ENCODE data around the gene FGD3.
A peak's percentile ranks its signal among the peaks of the same experiment; 100 is the strongest.

Gene FGD3

DNA sequence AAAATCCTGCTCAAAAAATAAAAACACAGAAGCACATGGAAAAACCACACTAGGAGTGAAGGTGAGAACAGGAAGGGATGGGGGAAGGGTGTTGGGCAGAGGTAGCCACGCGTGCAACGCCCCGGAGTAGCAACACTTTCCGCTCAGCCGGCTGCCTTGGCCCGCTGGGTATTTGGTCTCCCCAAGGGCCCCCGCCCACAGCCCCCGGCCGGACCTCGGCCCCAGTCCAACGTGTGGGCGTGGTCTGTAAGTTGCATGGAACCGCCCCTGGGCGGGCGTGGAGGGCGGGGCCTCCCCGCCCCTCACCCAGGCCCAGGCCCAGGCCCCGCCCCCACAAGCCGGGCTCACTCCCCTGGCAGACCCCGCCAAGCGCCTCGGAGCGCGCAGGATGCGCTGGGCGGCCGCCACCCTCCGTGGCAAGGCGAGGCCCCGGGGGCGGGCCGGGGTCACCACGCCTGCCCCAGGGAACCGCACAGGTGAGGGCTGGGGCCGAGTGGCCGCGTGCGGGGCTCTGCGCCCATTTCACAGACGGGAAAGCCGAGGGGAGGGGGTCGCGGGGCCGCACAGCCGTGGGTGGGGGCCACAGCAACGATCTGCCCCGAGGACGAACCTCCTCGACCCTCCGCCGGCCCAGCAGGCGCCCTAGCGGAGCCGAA is 111.2 kb downstream of the FGD3 start, which contains the start of gene SUSD3:
SUSD3 (plus strand) TSS at position 347 of the 656 bp plus-strand sequence; CDS start at position 389, 42 bp downstream.
- DNase-seq: peak; percentile 87

DNA sequence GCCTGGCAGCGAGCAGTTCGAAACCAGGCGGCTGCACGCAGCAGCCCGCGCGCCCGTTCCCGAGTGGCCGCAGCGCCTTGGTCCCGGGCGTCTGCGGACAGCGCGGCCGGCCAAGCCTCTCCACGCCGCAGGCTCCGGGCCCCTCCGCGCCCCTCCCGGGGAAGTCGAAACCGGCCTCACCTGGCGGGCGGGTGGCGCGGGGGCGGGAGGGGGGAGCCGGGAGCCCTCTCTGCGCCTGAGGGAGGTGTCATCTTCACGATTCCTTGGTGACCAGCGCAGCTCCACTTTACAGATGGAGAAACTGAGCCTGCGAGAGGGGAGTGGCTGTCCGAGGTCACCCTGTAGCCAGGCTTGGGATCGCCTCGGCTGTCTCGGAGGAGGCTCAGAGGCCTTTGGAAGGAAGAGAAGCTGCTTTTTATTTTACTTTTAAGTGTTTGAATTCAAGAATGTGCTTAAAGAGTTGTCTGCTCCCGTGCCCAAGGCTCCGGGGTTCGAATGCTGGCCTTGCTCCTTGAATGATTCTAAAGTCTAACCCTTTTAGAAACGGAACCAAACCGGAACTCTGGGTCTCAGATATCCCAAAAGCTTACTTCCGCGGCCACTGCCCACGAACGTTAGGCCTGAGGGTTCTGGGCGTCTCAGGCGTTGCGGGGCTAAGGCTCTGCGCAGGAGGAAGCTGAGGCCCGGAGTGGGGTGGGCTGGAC is 111.8 kb downstream of the FGD3 start:
- peak; percentile 77 for DNase-seq

GRCh38 chr9:93059715-93060578 is 112.6 kb downstream of the FGD3 start:
- peak; percentile 69 for DNase-seq

- DNase-seq: peak; percentile 66
These were observed 113.5 kb downstream of the FGD3 start for GRCh38 chr9:93060746-93061259.

DNA sequence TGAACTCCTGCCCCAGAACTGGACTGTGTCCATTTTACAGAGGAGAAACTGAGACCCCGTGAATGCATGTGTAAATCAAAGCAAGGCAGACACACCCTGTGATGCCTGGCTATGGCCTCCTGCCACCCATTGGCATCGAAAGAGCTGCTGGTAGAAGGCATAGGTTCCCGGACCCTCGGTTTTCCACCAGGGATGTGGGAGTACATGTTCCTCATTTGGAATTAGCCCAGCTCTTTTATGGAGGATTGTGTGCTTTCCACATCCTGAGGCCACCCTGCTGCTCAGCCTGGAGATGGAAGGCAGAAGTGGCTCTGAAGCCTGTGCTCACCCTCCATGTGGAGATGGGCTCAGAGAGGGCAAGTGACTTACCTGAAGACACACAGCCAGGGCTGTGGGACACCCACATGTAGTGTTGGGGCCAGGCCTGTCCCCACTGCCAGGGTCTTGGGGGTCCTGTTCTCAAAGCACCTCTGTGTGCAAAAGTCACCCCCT is 114.0 kb downstream of the FGD3 start:
- peak; percentile 66 for DNase-seq

- peak; percentile 67 for DNase-seq
These were observed 114.8 kb downstream of the FGD3 start for GRCh38 chr9:93061791-93062763.

- peak; percentile 90 for DNase-seq
These were observed 117.2 kb downstream of the FGD3 start for GRCh38 chr9:93064392-93065134.

GRCh38 chr9:93065135-93065720 is 117.9 kb downstream of the FGD3 start:
- DNase-seq: no peak

- no peak for DNase-seq
These were observed 119.8 kb downstream of the FGD3 start for GRCh38 chr9:93066978-93067603.

GRCh38 chr9:93068956-93069355 is 121.6 kb downstream of the FGD3 start:
- DNase-seq: no peak

DNA sequence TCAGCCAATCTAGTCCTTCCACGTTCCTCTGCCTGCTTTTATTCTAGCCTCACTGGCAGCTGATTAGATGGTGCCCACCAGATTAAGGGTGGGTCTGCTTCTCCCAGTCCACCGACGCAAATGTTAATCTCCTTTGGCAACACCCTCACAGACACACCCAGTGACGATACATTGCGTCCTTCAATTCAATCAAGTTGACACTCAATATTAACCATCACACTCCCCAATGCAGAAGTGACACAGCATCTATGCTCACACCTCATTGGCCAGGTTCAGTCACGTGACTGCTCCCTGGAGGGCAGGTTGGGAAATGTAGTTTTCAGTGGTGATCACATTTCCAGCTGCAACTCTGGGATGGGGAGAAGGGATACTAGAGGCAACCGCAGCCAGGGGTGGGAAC is 124.1 kb downstream of the FGD3 start:
- DNase-seq: no peak

GRCh38 chr9:93072383-93072795 is 125.1 kb downstream of the FGD3 start:
- peak; percentile 76 for DNase-seq

GRCh38 chr9:93076101-93076791 is 128.9 kb downstream of the FGD3 start:
- DNase-seq: no peak

DNA sequence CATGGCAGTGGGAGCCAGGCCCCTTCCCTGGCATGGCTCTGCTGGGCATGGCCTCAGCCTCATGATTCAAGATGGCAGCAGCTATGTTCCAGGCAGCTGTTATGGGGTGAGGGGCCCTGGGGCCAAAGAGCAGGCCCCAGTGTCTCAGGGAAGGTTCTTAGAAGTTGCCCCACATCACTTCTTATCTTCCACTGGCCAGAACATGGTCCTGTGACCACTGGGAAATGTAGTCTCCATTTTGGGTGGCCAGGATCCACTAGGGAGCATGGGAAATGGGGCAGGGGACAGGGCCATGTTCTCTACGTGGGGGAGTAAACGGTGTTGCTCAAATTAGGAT is 129.4 kb downstream of the FGD3 start:
- no peak for DNase-seq

DNA sequence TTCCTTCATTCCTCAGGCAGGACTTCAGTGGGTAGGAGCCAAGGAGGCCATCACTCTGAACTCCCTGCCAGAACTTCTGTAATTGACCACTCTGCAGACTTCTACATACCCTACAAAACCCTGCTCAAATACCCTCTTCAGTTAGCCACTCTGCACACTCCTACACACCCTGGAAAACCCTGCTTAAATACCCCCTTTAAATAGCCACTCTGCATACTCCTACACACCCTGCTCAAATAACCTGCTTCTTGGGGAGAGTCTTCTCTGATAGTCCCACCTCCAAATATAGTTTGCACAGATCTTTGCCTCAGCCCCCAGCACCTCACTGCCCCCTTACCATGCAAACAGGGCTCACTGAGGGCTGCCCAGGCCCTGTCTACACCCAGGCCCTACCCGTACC is 130.0 kb downstream of the FGD3 start:
- no peak for DNase-seq

DNA sequence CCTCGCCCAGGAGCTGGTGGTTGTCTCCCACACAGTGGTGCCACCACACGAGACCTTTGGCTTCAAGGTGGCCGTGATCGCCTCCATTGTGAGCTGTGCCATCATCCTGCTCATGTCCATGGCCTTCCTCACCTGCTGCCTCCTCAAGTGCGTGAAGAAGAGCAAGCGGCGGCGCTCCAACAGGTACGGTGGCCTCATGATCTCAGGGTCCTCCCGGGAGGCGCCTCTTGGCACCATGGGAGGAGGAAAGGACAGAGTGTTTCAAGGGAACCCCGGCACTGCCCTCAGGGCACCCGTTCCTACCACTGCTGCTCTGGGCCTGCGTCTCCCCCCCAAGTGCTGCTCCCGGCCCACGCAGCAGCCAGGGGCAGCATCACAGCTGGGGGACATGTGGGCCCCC is 130.5 kb downstream of the FGD3 start:
- no peak for DNase-seq

GRCh38 chr9:93079371-93079770 is 132.0 kb downstream of the FGD3 start:
- no peak for DNase-seq

- DNase-seq: peak; percentile 54
These were observed 133.1 kb downstream of the FGD3 start for GRCh38 chr9:93080406-93080805.

- DNase-seq: peak; percentile 17
These were observed 133.8 kb downstream of the FGD3 start for GRCh38 chr9:93081081-93081529.

DNA sequence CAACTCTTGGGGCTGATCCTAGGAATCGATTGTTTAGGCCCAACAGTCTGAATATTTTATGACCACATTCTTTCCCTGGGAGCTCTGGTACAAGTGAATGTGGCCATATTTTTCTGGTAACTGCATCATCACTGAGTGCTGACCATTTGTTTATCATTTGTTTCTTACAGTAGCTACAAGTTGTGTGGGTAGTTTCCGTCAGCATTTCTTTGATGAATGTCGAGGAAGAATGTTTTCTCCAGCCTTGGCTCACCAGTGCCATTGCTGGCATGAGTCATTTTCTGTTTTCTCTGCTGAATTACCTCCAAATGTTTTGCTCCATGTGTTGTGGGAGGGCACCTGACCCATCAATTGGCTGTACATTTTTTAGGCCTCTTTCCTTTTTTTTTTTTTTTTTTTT is 134.6 kb downstream of the FGD3 start:
- DNase-seq: peak; percentile 15
